ENCODE data around the gene SLC9A3. TPM values are rescaled to one million over a fixed set of nuclear protein-coding genes. Genes with fewer than 3 reads are reported as not detected.
A peak's percentile ranks its signal among the peaks of the same experiment; 100 is the strongest.

Gene SLC9A3
- polyA plus RNA-seq, 3 donors: 0.31 to 0.42 (median 0.36) TPM

DNA sequence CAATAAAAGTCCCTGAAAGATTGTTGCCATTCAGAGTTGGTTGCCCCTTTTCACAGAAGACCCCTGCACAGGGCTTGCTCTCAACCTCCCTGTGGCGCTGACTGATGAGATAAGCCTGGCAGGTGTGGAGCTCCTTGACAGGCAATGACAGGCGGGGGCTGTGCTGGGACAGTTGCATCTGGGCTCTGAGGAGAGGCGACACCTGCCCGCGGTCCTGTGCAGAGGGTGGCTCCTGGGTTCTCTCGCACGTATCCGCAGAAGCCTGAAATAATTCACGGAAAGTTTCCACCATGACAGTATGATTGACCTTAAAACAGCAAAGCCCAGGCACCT, 101.0 kb downstream of the SLC9A3 start:
- H3K36me3 Mint-ChIP-seq: no peaks in the 10 kb centered on the region
- Histone ChIP-seq H3K27me3 (ENCODE audit: control insufficient read depth in 2 of 2, insufficient read depth in 2 of 2, low read length in 2 of 2) (no peaks in the 10 kb centered on the region), H3K4me2 (replicated peaks; ENCODE audit: extremely low read depth, low read length, poor library complexity, severe bottlenecking) (no peak overlapping the region), H3K79me2 (ENCODE audit: insufficient read depth, low read length) (no peaks in the 10 kb centered on the region), H3K36me3 (replicated peaks in 1 of 2; ENCODE audit: control insufficient read depth in 1 of 2, insufficient read depth in 2 of 2, low read length in 2 of 2) (no peaks in the 10 kb centered on the region), H3K27ac (ENCODE audit: low read depth in 1 of 2, low read length in 2 of 2) (no peak overlapping the region), H4K20me1 (ENCODE audit: insufficient read depth, low read length) (no peaks in the 10 kb centered on the region), H3K4me1 (ENCODE audit: control insufficient read depth in 1 of 2, insufficient read depth in 2 of 2, low read length in 2 of 2) (peaks cover 11 to 14% of the 10 kb centered on the region in 2 donors), H3K9me3 (replicated peaks in 1 of 2; ENCODE audit: control insufficient read depth in 1 of 2, insufficient read depth in 1 of 2, low read length in 2 of 2) (no peaks in the 10 kb centered on the region), H3K9ac (ENCODE audit: insufficient read depth, low read length, poor library complexity, severe bottlenecking) (no peak overlapping the region), H2AFZ (ENCODE audit: insufficient read depth, low read depth, low read length, poor library complexity, severe bottlenecking) (no peak overlapping the region), H3K4me3 (replicated peaks in 1 of 3; ENCODE audit: low read depth in 2 of 3, low read length in 3 of 3) (no peak overlapping the region)
- no peak overlapping the region for H3K27ac Mint-ChIP-seq
- TF ChIP-seq CTCF (IDR thresholded peaks at IDR 0.05): no peak
- 98% methylated on average over 9 of the region's 9 CpGs for WGBS (ENCODE audit: insufficient coverage)
- H3K27me3 Mint-ChIP-seq (ENCODE audit: low read depth in 3 of 3): peaks cover 3 to 8% (median 8%) of the 10 kb centered on the region in 3 donors
- peaks cover 8% of the 10 kb centered on the region for H3K4me1 Mint-ChIP-seq
- DNase-seq: no peak
- intact Hi-C loops (cut with micrococcal nuclease): no loop called here
- peaks cover 0 to 8% (median 0%) of the 10 kb centered on the region in 7 donors for H3K9me3 Mint-ChIP-seq
- H3K4me3 Mint-ChIP-seq: no peak overlapping the region

GRCh38 chr5:422323-423232, 101.7 kb downstream of the SLC9A3 start:
- Histone ChIP-seq H3K4me2 (replicated peaks; ENCODE audit: extremely low read depth, low read length, poor library complexity, severe bottlenecking) (no peak overlapping the region), H2AFZ (ENCODE audit: insufficient read depth, low read depth, low read length, poor library complexity, severe bottlenecking) (no peak overlapping the region), H3K79me2 (ENCODE audit: insufficient read depth, low read length) (no peaks in the 10 kb centered on the region), H3K4me1 (ENCODE audit: control insufficient read depth in 1 of 2, insufficient read depth in 2 of 2, low read length in 2 of 2) (peaks cover 11 to 14% of the 10 kb centered on the region in 2 donors), H3K27me3 (ENCODE audit: control insufficient read depth in 2 of 2, insufficient read depth in 2 of 2, low read length in 2 of 2) (no peaks in the 10 kb centered on the region), H3K27ac (ENCODE audit: low read depth in 1 of 2, low read length in 2 of 2) (no peak overlapping the region), H3K9ac (ENCODE audit: insufficient read depth, low read length, poor library complexity, severe bottlenecking) (no peak overlapping the region), H3K4me3 (replicated peaks in 1 of 3; ENCODE audit: low read depth in 2 of 3, low read length in 3 of 3) (no peak overlapping the region), H4K20me1 (ENCODE audit: insufficient read depth, low read length) (no peaks in the 10 kb centered on the region), H3K36me3 (replicated peaks in 1 of 2; ENCODE audit: control insufficient read depth in 1 of 2, insufficient read depth in 2 of 2, low read length in 2 of 2) (no peaks in the 10 kb centered on the region), H3K9me3 (replicated peaks in 1 of 2; ENCODE audit: control insufficient read depth in 1 of 2, insufficient read depth in 1 of 2, low read length in 2 of 2) (no peaks in the 10 kb centered on the region)
- intact Hi-C loops (cut with micrococcal nuclease): no loop called here
- H3K36me3 Mint-ChIP-seq: no peaks in the 10 kb centered on the region
- DNase-seq: no peak
- no peak for TF ChIP-seq CTCF (IDR thresholded peaks at IDR 0.05)
- peak overlapping the region in 1 of 7 donors; percentile 6 for H3K27ac Mint-ChIP-seq
- H3K27me3 Mint-ChIP-seq (ENCODE audit: low read depth in 3 of 3): peaks cover 3 to 8% (median 8%) of the 10 kb centered on the region in 3 donors
- H3K4me1 Mint-ChIP-seq: peaks cover 8% of the 10 kb centered on the region
- peaks cover 0 to 8% (median 0%) of the 10 kb centered on the region in 7 donors for H3K9me3 Mint-ChIP-seq
- no peak overlapping the region for H3K4me3 Mint-ChIP-seq
- 86% methylated on average over 26 of the region's 32 CpGs for WGBS (ENCODE audit: insufficient coverage)
